GM10248 (cell line): ENCODE data around the gene KCTD15.

Experiments used
- CTCF ChIA-PET: fragments of 300-600 bp; sonication (Branson Sonifier 250); formaldehyde crosslinking; extraction: SDS; loops from one replicate; lab custom pipeline; 2021; ENCODE audit warnings: antibody characterized with exemption; lab: Yijun Ruan, JAX
- POLR2A ChIA-PET: fragments of 350-650 bp; sonication (Branson Sonifier 250); formaldehyde crosslinking; extraction: SDS; loops from one replicate; lab custom pipeline; 2020; ENCODE audit warnings: antibody characterized with exemption; lab: Yijun Ruan, JAX
- DNase-seq: peaks from one replicate; pipeline ENCODE4 v3.0.0; 2012; ENCODE audit errors: extremely low spot score
- TF ChIP-seq, protein P1 (sequence below): IDR thresholded peaks from 2 replicates; pipeline ENCODE4 v1.5.1; 2012; ENCODE audit warnings: mild to moderate bottlenecking, low read depth; ENCODE audit errors: extremely low read depth, missing control alignments, control extremely low read depth

The KCTD15 gene

DNA sequence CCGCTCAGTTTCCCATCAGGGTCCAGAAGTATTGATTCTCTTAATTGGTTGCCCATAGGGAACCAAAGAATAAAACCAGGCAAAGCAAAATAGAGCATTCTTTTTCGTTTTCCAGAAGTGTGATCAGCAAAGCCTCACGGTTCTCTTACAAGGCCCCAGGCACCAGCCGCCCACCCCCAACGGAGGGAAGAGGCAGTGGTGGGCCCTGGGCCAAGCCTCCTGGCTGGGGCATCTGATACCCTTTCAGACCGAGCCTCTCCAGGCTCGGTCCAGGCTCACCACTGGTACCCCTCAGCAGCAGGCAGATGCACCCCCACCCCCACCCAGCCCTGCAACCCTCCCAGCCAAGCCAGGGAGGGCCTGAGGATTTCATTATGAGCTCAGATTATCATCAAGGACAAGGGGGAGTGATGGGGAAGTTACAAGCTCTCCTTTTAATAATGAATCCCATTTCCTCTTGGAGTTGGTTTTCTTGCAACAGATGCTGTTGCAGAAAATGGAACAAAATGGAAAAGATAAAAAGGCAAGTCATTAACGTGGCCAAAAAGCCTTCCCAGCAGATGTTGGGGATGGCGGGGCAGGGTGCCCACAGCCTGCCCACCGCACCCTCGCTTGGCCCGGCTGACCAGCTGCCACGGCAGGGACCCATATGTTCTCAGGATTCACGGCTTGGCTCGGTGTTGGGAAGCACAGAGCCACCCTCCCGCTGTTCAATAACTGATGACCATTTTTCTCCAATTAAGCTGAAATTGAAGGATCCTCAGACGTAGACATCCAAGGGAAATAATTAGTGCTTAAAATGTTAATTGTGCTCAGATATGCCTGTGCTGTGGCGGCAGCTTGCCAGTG, 45.9 kb upstream of the KCTD15 start:
- POLR2A ChIA-PET = no interaction called here
- no peak for DNase-seq
- CTCF ChIA-PET = interaction anchor here (1.1 kb wide), 1 partner anchor 21 kb away, joined by 4 read pairs; no protein-coding TSS in a partner anchor
- TF ChIP-seq, protein P1, sequence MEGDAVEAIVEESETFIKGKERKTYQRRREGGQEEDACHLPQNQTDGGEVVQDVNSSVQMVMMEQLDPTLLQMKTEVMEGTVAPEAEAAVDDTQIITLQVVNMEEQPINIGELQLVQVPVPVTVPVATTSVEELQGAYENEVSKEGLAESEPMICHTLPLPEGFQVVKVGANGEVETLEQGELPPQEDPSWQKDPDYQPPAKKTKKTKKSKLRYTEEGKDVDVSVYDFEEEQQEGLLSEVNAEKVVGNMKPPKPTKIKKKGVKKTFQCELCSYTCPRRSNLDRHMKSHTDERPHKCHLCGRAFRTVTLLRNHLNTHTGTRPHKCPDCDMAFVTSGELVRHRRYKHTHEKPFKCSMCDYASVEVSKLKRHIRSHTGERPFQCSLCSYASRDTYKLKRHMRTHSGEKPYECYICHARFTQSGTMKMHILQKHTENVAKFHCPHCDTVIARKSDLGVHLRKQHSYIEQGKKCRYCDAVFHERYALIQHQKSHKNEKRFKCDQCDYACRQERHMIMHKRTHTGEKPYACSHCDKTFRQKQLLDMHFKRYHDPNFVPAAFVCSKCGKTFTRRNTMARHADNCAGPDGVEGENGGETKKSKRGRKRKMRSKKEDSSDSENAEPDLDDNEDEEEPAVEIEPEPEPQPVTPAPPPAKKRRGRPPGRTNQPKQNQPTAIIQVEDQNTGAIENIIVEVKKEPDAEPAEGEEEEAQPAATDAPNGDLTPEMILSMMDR = no peak

DNA sequence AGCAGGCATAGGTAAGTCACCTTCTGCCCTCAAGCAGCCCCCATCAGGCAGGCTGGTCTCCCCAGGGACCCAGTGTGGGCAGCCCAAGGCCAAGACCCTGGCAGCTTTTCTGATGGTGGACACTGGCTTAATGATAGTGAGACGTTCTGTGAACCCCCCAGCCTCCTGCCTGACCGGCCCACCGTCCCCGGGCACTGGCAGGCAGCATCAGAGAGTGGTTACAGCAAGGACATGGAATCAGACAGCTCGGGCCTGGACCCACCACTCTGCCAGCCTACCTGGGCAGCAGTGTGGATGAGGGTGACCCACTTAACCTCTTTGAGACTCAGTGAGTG, 45.3 kb upstream of the KCTD15 start:
- no peak for DNase-seq
- CTCF ChIA-PET = interaction anchor here (1.1 kb wide), 1 partner anchor 20 kb away, joined by 4 read pairs; no protein-coding TSS in a partner anchor
- POLR2A ChIA-PET = no interaction called here
- TF ChIP-seq, protein P1 = no peak

DNA sequence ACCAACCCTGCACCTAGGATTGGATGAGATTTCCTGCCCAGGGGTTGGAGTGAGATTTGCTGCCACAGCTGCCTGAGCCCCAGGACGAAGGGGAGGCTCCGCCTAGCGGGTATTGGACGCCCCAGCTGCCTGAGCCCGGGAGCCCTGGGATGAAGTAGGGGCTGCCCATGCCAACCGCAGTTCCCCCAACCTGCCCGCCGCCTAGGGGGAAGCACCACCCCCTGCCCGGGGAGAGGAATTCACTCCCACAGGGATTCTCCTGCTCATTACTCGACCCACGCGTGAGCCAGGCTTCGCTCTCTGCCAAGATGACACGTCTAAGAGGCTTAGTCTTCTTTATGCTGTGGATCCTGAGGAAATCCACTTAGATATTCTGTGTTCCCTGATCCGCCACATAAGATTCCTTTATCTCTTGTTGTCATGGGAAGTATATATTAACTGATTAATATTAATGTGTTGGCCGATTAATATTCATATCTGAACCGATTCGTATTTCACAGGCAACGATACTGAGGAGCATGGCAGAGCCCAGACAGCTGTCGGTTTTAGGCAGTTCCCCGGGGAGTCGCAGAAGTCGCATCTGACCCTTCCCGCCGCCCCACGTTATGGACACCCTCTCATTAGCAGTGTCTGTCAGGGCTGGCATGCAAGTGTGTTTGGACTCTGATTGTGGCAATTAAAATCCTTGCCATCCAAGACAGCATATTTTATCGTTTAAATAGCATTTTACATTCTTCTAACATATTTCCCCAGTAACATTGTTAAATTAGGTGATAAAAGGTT, 44.5 kb upstream of the KCTD15 start:
- DNase-seq = no peak
- ChIA-PET POLR2A (no interaction called here), CTCF (interaction anchor here (1.1 kb wide), 1 partner anchor 19 kb away, joined by 4 read pairs; no protein-coding TSS in a partner anchor)
- TF ChIP-seq, protein P1 = no peak

DNA sequence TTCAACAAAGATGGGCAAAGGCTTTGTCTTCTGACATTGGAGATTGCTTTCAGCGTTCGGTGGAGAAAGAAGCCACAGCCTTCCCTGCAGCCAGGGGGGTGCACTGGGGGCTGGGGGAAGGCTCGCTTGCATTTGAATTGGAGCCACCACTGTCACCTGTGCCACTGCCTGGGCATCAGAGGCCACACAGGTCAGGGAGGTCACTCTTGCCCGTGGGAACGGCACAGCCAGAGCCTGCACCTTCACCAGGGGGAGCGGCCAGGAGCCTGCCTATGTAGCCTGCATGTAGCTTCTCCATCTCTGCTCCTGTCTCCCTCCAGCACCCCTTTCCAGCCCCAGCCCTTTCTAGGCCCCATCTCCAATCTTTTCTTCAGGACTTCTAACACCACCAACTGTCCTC, 43.7 kb upstream of the KCTD15 start:
- POLR2A ChIA-PET = no interaction called here
- DNase-seq = no peak
- TF ChIP-seq, protein P1 = no peak
- CTCF ChIA-PET = no interaction called here

DNA sequence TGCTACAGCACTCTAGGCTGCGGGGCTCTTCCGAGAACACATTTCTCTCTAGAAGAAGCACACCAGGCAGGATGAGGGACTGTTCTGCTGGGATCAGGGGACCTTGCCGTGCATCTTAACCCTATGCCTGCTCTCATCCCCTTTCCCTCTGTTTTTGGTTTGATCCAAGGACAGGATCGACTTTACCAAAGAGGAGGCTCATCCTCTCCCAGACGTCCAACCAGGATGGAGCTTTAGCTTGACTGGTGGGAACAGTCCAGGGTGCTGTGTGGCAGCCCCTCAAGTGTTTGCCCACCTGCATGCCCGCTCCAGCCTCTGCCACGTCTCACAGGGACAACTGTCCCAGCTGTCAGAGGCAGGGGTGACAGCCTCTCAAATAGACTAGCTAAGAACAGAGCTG, 42.3 kb upstream of the KCTD15 start:
- ChIA-PET POLR2A (interaction anchor here (0.6 kb wide), 1 partner anchor 1493 kb away, joined by 3 read pairs; no protein-coding TSS in a partner anchor), CTCF (no interaction called here)
- TF ChIP-seq, protein P1 = no peak
- DNase-seq = no peak
